H1 (cell line): ENCODE data around the gene MELK.

Source experiments
- ASH2L ChIP-seq: fragments of 200-600, 300-600 bp; sonication (generic); IDR thresholded peaks from one replicate; pipeline ENCODE4 v1.7.1; 2017; ENCODE audit warnings: low read length
- ATF3 ChIP-seq: IDR thresholded peaks from 2 replicates; pipeline ENCODE4 v1.6.1; 2011; ENCODE audit warnings: low read depth, mild to moderate bottlenecking, low read length; ENCODE audit not compliant: insufficient read depth
- CEBPB ChIP-seq: IDR thresholded peaks from 2 replicates; pipeline ENCODE4 v1.6.1; 2012; ENCODE audit warnings: low read depth, low read length
- CTCF ChIP-seq, 3 experiments: IDR thresholded peaks; 1 replicate in 2 of 3; 2 replicates in 1 of 3; pipeline versions ENCODE4 v1.5.1 to v1.6.1; 2011; ENCODE audit warnings: low read length in 3 of 3, mild to moderate bottlenecking in 3 of 3, inconsistent platforms in 2 of 3, low read depth in 1 of 3, moderate library complexity in 1 of 3; ENCODE audit not compliant: insufficient read depth in 1 of 3; ENCODE audit errors: control extremely low read depth in 1 of 3
- EP300 ChIP-seq, 2 experiments: IDR thresholded peaks; 1 replicate in 1 of 2; 2 replicates in 1 of 2; pipeline ENCODE4 v1.6.1; 2011 to 2012; ENCODE audit warnings: low read depth in 2 of 2, low read length in 2 of 2, mild to moderate bottlenecking in 2 of 2, borderline replicate concordance in 1 of 2, inconsistent platforms in 1 of 2, moderate library complexity in 1 of 2
- HDAC2 ChIP-seq, 2 experiments: fragments of 300-600 bp in 1 of 2; sonication (generic) in 1 of 2; IDR thresholded peaks; 2 replicates each; pipeline ENCODE4 v1.6.1; 2011 to 2012; ENCODE audit warnings: low read depth in 2 of 2, low read length in 2 of 2, mild to moderate bottlenecking in 2 of 2, moderate library complexity in 2 of 2, borderline replicate concordance in 1 of 2, inconsistent platforms in 1 of 2
- HDAC6 ChIP-seq: IDR thresholded peaks from one replicate; pipeline ENCODE4 v1.7.1; 2012; ENCODE audit warnings: low read depth, mild to moderate bottlenecking, inconsistent platforms, low read length, moderate library complexity
- MAX ChIP-seq: IDR thresholded peaks from 2 replicates; pipeline ENCODE4 v1.6.1; 2012; ENCODE audit warnings: inconsistent platforms
- POLR2AphosphoS5 ChIP-seq: IDR thresholded peaks from 2 replicates; pipeline ENCODE4 v1.6.1; 2011; ENCODE audit warnings: low read depth, low read length
- RAD21 ChIP-seq, 2 experiments: IDR thresholded peaks in 1 of 2; conservative IDR thresholded peaks in 1 of 2; 2 replicates each; pipeline ENCODE4 v1.6.1; 2011; ENCODE audit warnings: low read depth in 2 of 2, low read length in 2 of 2, improper control_type of control experiment in 1 of 2, inconsistent platforms in 1 of 2, mild to moderate bottlenecking in 1 of 2, moderate library complexity in 1 of 2
- USF2 ChIP-seq: IDR thresholded peaks from 2 replicates; pipeline ENCODE4 v1.6.1; 2011; ENCODE audit warnings: low read length, improper control_type of control experiment

- TF ChIP-seq MAX (no peak), CTCF (IDR thresholded peaks at IDR 0.05; ENCODE audit: control extremely low read depth in 1 of 3, insufficient read depth in 1 of 3, low read depth in 1 of 3, low read length in 3 of 3) (no peak), CEBPB (no peak), HDAC6 (no peak), ASH2L (no peak), ATF3 (no peak), EP300 (IDR thresholded peaks at IDR 0.05; ENCODE audit: borderline replicate concordance in 1 of 2, low read depth in 2 of 2, low read length in 2 of 2) (no peak), USF2 (no peak), HDAC2 (IDR thresholded peaks at IDR 0.05; ENCODE audit: borderline replicate concordance in 1 of 2, low read depth in 2 of 2, low read length in 2 of 2) (no peak), RAD21 (IDR thresholded peaks at IDR 0.05 in 1 of 2, conservative IDR thresholded peaks at IDR 0.05 in 1 of 2; ENCODE audit: low read depth in 2 of 2, low read length in 2 of 2) (no peak), POLR2AphosphoS5 (no peak)
Measured at GRCh38 chr9:36594213-36594612, 21.5 kb downstream of the MELK start.
